ENCODE results near the gene LHFPL6.

DNA sequence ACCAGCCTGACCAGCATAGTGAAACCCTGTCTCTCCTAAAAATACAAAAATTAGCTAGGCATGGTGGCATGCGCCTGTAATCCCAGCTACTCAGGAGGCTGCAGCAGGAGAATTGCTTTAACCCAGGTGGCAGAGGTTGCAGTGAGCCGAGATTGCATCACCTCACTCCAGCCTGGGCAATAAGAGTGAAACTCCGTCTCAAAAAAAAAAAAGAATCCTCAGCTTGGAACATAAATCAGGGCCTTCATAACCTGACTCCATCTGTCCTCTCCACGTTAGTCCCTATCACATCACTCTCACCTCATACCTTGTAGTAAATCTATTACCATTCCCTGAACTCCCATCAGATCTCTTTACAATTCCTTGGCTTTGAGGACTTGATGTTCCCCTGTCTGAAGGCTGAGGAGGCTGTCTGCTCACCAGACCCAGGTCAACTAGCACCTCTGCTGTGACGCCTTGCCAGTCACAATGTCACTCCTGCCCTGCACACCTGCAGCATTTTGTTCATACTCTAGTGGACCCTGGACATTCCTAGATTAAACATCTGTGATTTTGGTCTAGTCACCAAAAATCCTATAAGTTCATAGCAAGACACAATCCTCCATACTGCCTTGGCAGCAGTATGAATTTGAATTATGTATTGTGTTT lies 15.9 kb downstream of the LHFPL6 start:
- TF ChIP-seq, protein P1, sequence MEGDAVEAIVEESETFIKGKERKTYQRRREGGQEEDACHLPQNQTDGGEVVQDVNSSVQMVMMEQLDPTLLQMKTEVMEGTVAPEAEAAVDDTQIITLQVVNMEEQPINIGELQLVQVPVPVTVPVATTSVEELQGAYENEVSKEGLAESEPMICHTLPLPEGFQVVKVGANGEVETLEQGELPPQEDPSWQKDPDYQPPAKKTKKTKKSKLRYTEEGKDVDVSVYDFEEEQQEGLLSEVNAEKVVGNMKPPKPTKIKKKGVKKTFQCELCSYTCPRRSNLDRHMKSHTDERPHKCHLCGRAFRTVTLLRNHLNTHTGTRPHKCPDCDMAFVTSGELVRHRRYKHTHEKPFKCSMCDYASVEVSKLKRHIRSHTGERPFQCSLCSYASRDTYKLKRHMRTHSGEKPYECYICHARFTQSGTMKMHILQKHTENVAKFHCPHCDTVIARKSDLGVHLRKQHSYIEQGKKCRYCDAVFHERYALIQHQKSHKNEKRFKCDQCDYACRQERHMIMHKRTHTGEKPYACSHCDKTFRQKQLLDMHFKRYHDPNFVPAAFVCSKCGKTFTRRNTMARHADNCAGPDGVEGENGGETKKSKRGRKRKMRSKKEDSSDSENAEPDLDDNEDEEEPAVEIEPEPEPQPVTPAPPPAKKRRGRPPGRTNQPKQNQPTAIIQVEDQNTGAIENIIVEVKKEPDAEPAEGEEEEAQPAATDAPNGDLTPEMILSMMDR (IDR thresholded peaks at IDR 0.05; ENCODE audit: insufficient read depth, low read depth, low read length), result no peak
- TF ChIP-seq EZH2 (IDR thresholded peaks at IDR 0.05; ENCODE audit: insufficient read depth, low read length), result no peak

Measured in astrocyte (in vitro differentiated cells and primary cell).